Omental fat pad (tissue), 4 donors: ENCODE measurements around the gene TDRD10. TPM values are rescaled to one million over a fixed set of nuclear protein-coding genes. Genes with fewer than 3 reads are reported as not detected.

Experiments
- ATAC-seq: fragments of 150-250 bp; one replicate; pipeline ENCODE4 v1.9.1; 2016; ENCODE audit warnings: mild to moderate bottlenecking, moderate library complexity; ENCODE audit not compliant: low FRiP score
- DNase-seq: peaks from one replicate; pipeline ENCODE4 v3.0.0-alpha.2; 2019; ENCODE audit warnings: low spot score
- total RNA-seq, 4 donors: library from RNA; depleted of rRNA; stranded (reverse); fragments of >200 nt; gene quantifications; one replicate each; pipeline ENCODE4 v1.1.0, GENCODE V29; 2016
- TF ChIP-seq, protein P1 (sequence below), 3 donors: fragments of 450-650 bp; IDR thresholded peaks; one replicate each; pipeline ENCODE4 v1.5.1; 2016 to 2017; ENCODE audit warnings: antibody characterized with exemption in 3 of 3, mild to moderate bottlenecking in 3 of 3, moderate library complexity in 2 of 3

Gene TDRD10
- total RNA-seq, 4 donors from 2014 or later, result 6.4 to 15.3 (median 7.7) TPM

DNA sequence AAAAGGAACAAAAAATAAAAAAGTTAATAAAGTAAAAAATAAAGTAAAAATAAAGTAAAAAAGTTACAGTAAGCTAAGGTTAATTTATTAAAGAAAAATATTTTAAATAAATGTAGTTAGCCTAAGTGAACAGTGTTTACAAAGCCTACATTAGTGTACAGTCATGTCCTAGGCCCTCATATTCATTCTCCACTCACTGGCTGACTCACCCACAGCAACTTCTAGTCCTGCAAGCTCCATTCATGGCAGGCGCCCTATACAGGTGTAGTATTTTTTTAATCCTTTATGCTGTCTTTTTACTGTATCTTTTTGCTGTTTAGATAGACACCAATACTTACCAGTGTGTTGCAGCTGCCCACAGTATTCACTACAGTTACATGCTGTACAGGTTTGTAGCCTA is 93.6 kb downstream of the TDRD10 start:
- ATAC-seq, result no peak
- DNase-seq, result no peak
- TF ChIP-seq, protein P1, sequence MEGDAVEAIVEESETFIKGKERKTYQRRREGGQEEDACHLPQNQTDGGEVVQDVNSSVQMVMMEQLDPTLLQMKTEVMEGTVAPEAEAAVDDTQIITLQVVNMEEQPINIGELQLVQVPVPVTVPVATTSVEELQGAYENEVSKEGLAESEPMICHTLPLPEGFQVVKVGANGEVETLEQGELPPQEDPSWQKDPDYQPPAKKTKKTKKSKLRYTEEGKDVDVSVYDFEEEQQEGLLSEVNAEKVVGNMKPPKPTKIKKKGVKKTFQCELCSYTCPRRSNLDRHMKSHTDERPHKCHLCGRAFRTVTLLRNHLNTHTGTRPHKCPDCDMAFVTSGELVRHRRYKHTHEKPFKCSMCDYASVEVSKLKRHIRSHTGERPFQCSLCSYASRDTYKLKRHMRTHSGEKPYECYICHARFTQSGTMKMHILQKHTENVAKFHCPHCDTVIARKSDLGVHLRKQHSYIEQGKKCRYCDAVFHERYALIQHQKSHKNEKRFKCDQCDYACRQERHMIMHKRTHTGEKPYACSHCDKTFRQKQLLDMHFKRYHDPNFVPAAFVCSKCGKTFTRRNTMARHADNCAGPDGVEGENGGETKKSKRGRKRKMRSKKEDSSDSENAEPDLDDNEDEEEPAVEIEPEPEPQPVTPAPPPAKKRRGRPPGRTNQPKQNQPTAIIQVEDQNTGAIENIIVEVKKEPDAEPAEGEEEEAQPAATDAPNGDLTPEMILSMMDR (IDR thresholded peaks at IDR 0.05), result no peak

Other genes starting within 250 kb of the TDRD10 start
- gene HAX1, start 229.6 kb upstream of the TDRD10 start, total RNA-seq, result 100 to 1,000 TPM in 3 of 4 donors, 10 to 100 TPM in 1; 64.4 to 114 (median 103) TPM
- under 1 TPM in 2 of 4 donors, not detected in 2; 0.25 to 0.37 TPM for gene AQP10, start 181.1 kb upstream of the TDRD10 start, total RNA-seq
- 10 to 100 TPM; 41.6 to 78.3 (median 51.0) TPM for gene ATP8B2, start 176.7 kb upstream of the TDRD10 start, total RNA-seq
- gene IL6R, start 96.9 kb upstream of the TDRD10 start, total RNA-seq, result 10 to 100 TPM; 41.1 to 98.1 (median 62.5) TPM
- gene SHE, start 193 bp downstream of the TDRD10 start, total RNA-seq, result 10 to 100 TPM; 15.6 to 77.9 (median 25.4) TPM
- gene UBE2Q1, start 56.4 kb downstream of the TDRD10 start, total RNA-seq, result 10 to 100 TPM; 25.6 to 37.1 (median 31.9) TPM
- under 1 TPM in 3 of 4 donors, not detected in 1; 0.09 to 0.50 (median 0.12) TPM for gene CHRNB2, start 65.6 kb downstream of the TDRD10 start, total RNA-seq
- 100 to 1,000 TPM in 2 of 4 donors, 10 to 100 TPM in 2; 67.9 to 139 (median 100) TPM for gene ADAR, start 106.0 kb downstream of the TDRD10 start, total RNA-seq